CD4-positive, alpha-beta T cell treated with Interleukin-15 for 4 hours (primary cell): ENCODE data around the gene CYP4F12.
A peak's percentile ranks its signal among the peaks of the same experiment; 100 is the strongest.

ENCODE experiments used
- DNase-seq: peaks from one replicate; pipeline ENCODE4 v3.0.0-alpha.2; 2020; ENCODE audit warnings: low spot score

CYP4F12 gene, protein sequence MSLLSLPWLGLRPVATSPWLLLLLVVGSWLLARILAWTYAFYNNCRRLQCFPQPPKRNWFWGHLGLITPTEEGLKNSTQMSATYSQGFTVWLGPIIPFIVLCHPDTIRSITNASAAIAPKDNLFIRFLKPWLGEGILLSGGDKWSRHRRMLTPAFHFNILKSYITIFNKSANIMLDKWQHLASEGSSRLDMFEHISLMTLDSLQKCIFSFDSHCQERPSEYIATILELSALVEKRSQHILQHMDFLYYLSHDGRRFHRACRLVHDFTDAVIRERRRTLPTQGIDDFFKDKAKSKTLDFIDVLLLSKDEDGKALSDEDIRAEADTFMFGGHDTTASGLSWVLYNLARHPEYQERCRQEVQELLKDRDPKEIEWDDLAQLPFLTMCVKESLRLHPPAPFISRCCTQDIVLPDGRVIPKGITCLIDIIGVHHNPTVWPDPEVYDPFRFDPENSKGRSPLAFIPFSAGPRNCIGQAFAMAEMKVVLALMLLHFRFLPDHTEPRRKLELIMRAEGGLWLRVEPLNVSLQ

DNA sequence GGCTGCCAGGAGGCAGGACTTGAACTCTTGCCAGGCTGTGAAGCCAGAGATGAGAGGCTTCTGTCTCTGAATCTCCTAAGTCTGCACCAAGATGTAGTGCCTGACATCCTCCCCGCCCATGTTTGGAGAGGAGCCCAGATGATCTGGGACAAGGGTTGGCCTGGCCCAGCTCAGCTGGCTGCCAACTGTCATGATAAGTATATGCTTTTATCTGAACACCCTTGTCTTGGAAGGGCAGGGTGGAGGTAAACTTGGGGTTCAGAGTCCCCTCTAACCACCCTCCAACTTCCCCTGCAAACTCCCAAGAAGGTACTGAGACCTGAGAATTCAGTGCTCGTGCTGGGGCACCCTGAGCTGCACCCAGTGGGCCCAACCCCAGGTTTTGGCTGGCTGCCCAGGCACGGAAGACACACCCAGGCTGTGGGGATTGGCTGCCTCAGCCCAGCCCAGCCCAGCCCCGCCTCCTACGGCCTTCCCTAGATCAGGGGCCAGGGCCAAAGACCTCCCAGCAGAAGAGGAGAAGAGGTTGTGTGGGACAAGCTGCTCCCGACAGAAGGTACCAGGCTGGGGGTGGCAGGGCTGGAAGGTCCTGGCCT lies at the start of gene CYP4F12:
Gene CYP4F12, plus strand, starts transcription at position 508 of the 596 bp plus-strand sequence. CDS start 443 bp downstream, outside the sequence.
- DNase-seq, result peak; percentile 28

DNA sequence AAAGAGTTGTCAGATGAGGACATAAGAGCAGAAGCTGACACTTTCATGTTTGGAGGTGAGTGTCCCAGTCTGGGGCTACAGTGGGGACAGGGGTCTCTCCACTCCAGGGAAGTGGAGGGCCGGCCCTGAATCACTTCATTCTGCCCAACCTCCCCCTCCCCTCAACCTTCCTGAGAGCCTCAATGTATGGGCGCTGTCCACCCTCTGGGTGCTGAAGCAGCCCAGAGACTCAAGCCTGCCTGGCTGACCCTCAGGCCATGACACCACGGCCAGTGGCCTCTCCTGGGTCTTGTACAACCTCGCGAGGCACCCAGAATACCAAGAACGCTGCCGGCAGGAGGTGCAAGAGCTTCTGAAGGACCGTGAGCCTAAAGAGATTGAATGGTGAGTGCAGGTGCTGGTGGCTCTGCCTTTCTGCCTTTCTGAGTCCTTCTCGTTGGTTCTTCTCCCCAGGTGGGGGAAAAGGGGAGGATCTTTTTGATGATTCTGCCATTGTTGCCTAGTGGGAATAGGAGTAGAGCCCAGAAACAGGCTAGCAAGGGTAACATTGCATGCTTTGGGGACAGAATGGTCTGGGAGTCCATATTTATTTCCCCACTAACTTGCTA lies 49.1 kb upstream of the CYP4F12 start:
- DNase-seq, result no peak

DNA sequence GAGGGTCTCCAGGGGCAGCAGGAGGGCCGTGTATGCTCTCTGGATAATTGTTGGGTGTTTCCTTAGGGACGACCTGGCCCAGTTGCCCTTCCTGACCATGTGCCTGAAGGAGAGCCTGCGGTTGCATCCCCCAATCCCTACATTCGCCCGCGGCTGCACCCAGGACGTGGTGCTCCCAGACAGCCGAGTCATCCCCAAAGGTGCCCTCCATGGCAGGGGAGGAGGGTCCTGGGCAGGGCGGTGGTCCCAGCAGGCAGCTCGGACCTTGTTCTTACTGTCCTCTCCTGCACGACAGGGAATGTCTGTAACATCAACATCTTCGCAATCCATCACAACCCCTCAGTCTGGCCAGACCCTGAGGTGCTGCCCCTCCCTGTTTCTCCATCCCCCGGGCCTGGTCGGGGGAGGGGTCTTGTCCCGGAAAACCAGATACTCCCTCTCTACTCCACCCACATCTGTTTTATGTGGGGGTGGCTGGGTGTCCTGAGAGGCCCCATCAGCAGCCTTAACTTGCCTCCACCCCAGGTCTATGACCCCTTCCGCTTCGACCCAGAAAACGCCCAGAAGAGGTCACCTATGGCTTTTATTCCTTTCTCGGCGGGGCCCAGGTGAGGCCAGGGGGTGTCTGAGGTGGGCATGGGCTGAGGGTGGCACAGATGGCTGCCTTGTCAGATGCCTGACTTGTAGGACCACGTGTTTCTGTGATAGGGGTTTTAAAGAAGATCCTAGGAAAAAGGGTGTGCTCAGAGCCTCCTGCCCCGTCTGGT lies 44.5 kb upstream of the CYP4F12 start:
- DNase-seq, result no peak

DNA sequence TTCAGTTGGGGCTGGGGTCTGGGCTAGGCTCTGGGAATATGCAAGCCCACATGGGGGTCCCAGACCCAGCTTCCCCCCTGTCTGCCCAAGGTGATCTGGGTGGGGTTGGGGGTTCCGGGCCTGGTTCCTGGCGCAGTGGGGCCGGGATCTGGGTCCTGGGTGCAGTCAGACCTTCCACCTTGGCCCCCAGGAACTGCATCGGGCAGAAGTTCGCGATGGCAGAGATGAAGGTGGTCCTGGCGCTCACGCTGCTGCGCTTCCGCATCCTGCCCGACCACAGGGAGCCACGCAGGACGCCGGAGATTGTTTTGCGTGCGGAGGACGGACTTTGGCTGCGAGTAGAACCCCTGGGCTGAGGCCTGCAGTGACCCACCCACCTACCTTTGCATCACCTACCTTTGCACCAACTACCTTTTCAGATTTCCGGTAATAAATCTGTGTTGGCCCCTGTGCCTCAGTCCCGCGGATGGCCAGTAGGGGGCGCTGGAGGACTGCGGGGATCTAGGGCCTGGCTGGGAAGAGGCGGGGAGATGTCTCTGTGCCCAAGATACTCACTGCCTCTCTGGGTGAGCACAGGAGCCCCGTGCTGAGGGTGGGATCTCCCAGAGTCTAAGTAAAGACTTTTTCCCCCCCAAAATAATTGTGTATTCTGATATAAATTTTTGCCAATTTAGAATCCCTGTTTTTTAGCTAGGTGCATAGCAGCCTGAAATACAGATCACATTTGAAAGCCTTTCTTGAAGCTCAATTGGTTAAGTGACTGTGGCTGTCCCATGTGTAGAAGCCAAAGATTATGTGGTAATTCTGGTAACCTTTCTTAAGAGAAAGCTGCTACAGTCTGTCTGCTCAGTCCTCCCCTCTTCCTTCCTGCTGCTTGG lies 43.6 kb upstream of the CYP4F12 start:
- DNase-seq, result peak; percentile 84

DNA sequence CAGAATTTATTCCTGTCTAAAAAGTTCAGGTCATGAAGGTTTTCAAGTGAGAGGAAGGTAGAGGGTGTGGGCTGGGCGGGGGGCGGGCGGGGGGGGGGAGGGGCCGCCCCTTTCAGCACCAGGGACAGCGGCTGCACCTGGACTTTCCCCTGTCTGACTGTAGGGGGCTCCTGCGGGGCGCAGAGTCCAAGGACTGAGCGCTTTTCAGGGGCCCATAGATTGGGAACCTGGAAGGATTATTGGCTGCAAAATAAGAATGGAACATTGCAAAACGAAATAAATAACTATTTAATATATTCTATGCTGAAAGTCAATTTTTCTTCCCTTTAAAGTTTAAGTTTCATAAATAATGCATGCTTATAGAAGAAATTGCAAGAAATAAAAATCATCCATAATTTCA lies 41.1 kb upstream of the CYP4F12 start:
- DNase-seq, result no peak

DNA sequence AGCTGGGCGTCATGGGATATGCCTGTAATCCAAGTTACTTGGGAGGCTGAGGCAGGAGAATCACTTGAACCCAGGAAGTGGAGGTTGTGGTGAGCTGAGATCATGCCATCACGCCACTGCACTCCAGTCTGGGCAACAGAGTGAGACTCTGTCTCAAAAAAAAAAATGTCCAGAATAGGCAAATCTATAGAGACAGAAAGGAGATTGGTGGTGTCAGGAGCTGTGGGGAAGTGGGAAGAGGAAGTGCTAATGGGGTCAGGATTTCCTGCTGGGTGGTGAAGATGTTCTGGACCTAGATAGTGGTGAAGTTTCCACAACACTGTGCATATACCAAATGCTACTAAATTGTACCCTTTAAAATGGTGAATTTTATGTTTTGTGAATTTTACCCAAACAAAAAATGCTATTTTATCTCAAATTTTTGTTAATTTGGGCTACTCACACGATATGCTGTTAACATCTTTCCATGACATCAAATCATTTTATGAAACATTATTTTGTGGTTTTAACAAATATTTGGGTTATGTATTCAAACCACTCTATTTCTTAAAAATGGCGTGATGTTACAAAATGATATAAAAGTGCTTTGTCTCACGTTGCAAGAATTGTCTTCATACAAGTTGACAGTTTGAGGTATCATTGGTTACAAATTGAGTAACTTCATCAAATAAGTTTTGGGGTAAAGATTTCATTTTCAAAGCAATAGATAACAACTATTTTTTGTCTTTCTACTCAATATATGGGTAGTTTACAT lies 39.6 kb upstream of the CYP4F12 start:
- DNase-seq, result no peak

DNA sequence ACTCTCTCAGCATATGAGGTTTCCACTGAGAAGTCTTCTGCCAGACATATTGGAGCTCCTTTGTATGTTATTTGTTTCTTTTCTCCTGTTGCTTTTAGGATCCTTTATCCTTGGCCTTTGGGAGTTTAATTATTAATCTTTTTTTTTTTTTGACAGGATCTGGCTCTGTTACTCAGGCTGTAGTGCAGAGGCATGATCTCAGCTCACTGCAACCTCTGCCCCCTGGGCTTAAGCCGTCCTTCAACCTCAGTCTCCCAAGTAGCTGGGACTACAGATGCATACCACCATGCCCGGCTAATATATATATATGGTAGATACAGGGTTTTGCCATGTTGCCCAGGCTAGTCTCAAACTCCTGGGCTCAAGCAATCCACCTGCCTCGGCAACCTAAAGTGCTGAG lies 38.8 kb upstream of the CYP4F12 start:
- no peak for DNase-seq

DNA sequence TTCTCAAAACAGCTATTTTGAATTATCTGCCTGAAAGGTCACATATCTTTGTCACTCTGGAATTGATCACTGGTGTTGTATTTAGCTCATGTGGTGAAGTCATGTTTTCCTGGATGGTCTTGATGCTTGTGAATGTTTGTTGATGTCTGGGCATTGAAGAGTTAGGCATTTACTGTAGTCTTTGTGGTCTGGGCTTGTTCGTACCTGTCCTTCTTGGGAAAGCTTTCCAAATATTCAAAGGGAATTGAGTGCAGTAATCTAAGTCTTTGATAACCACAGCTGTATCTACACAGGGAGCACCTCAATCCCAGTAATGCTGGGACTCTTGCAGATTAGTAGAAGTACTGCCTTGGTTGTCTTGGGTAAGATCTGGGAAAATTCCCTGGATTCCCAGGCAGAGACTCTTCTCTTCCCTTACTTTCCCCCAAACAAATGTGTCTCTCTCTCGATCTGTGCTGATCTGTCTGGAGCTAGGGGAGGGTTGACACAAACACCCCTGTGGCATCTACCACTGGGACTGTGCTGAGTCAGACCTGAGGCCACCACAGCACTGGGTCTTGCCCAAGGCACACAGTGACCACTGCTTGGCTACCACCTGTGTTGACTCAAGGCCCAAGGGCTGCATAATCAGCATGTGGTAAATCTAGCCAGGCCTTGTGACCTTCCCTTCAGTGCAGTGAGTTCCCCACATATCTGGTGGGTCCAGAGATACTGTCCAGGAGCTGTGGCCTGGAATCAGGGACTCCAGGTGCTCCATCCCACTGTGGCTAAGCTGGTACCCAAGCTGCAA lies 37.7 kb upstream of the CYP4F12 start:
- DNase-seq, result no peak

DNA sequence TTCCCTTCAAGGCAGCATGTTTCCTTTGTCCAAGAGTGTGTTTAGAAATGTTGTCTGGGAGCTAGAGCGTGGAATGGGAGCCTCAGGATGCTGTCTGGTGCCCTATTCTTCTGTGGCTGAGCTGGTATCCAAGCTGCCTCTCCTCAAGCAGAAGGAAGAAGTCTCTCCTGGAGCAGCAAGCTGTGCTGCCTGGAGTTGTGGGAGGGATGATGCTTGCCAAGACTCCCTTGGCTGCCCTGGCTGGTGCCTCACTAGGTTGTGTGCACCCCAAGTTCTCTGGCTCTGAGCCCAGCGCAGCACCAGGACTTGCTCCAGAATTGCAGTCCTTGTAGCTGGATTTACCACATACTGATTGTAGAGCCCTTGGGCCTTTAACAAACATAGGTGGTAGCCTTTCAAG lies 36.9 kb upstream of the CYP4F12 start:
- no peak for DNase-seq

DNA sequence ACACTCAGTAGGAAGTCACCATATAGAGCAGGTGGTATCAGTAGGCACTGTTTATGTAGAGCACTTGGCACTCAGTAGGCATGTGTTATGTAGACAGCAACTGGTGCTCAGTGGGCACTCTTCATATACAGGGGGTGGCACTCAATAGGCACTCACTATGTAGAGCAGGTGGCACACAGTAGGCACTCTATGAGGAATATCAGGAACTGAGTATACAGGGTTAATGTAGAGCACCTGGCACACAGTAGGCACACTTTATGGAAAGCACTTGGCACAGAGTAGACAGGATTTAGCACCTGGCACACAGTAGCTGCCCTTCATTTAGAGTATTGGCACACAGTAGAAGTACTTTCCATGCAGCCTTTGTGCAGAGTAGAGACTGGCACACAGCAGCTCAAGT lies 33.3 kb upstream of the CYP4F12 start:
- DNase-seq, result no peak

DNA sequence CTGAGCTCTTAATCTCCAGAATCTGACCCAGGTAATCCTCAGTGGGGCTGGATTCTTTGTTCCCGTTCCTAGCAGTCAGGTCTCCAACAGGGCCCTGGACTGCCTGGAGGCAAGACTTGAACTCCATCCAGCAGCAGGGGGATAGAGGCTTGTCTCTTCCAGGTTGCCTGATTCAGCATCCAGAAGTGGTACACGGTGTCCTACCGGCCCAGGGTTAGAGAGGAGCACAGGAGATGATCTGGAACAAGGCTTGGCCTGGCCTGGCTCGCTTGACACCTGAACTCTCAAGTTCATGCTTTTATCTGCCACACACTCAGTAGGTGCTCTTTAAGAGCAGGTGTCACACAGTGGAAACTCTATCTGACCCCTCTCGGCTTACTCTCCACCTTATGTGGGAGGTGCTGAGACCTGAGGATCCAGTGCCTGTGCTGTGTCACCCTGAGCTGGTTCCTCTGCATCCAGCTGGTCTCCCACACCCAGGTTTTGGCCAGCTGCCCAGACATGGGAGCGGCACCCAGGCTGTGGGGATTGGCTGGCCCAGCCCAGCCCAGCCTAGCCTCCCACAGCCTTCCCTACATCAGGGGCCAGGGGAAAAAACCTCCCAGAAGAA lies 32.5 kb upstream of the CYP4F12 start, which contains the start of gene CYP4F3:
Gene CYP4F3, plus strand, starts transcription at position 604 of the 610 bp plus-strand sequence. CDS start 519 bp downstream, outside the sequence.
- DNase-seq, result no peak

DNA sequence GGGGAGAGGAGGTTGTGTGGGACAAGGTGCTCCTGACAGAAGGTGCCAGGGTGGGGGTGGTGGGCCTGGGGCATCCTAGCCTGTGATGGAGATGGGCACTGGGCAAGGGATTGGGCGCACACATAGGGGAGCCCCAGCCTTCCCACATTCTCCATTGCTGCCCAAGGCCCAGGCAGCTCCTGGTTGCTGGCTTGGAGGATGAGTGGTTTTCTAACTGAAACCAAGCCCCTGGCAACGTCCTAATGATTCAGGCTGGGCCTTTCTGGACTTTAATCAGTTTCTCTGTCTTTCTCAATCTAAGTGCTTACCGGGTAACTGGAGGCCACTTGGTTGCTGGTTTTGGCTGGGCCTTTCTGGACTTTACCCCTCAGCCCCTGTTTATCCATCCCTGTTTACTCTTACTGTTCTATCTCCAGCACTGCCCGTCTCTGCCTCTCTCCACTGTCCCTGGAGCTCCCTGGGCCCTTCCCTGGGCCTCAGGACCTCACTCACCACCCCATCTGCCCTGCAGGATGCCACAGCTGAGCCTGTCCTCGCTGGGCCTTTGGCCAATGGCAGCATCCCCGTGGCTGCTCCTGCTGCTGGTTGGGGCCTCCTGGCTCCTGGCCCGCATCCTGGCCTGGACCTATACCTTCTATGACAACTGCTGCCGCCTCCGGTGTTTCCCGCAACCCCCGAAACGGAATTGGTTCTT lies 31.8 kb upstream of the CYP4F12 start:
- no peak for DNase-seq

DNA sequence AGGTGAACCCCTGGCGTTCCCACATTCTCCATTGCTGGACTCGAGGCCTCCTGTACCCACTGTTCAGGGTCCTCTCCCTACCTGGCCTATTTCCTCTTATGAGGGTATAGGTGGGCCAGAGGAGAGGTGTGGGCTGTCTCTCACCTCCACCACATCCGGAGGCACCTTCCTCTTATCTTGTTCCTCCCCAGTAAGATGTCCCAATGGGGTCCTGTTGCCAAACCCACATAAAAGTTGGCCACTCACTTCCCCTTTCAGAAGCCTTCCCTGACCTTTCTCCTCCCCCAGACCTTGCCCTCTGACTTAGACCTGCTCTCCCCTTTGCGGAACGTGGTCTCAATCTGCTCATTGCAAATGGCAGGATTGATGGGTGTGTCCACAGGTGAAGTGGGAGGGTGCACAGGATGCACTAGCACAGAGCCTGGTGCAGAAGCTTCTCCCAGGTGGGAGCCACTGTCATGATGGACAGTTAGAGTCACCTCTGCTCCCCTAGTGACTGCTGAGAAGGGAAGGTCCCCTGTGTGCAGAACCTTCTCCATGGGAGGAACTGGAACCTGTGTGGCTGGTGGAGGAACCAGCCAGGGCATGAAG lies 30.9 kb upstream of the CYP4F12 start:
- DNase-seq, result no peak

DNA sequence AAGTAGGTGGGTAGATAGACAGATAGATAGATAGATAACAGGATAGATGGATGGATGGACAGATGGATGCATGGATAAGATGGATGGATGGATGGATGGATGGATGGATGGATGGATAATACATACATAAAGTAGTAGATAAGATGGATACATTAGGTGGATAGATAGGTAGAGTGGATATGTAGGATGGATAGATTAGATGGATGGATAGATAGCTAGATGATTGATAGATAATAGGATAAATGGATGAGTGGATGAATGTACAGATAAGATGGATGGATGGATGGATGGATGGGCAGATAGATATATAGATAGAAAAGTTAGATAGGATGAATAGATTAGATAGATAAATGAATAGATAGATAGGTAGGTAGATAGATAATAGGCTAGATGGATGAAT lies 30.1 kb upstream of the CYP4F12 start:
- DNase-seq, result no peak

DNA sequence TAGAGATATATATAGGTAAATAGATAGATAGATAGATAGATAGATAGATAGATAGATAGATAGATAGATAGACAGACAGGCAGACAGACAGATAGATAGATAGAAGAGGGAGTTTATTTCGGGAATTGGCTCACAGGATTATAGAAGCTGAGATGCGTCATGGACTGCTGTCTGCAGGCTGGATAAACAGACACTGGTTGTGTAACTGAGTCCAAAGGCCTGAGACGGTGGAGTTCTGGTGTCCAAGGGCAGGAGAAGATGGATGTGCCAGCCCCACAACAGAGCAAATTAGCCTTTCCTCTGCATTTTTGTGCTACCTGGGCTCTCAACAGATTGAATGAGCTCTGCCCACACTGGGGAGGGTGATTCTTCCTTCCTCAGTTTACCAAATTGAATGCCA lies 29.5 kb upstream of the CYP4F12 start:
- no peak for DNase-seq

DNA sequence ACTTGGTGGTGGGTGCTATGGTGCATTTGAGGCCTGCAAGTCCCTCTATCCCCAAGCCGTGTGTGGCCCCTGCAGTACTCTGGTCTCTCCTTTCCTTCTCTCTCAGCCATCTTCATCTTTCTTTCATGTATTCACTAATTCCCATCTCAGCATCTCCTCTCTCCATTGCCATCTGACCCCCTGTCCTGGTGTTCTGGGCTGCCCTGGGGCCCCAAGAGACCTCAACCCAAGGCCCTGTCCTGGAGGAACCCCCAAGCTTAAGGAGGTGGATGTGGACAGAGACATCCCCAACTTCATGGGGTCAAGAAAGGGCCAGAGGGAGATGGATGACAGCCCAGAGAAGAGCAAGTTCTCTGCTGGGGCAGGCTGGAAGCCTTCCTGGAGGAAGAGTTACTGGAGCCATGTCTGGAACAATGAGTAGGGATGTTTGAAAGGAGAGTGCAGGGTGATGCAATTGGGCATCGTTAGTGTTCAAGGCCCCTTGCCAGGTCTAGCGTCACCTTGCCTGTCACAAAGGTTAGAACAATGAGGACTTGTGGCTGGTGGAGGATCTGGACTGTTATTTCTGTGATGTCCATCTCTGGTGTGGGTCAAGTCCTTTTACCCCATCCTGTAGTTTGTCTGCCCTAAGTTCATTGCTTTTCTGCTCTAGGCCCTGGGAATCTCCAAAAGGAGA lies 28.7 kb upstream of the CYP4F12 start:
- DNase-seq, result no peak

DNA sequence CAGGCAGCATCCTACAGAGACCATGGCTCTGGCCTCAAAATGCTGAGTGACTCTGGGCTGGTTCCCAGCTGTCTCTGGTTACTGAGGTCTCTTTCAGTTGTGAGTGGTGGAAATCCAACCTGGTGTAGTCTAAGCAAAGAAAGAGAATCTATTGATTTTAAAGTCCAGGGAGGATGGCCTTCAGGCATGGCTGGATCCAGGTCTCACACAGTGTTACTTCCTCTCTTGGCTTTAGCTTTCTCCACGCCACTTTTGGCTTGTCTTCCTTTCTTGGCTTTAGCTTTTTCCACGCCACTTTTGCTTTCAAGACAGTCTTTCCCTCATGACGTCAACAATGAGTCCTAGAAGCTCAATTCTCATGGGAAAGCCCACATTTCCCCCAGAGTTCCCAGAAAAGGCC lies 28.1 kb upstream of the CYP4F12 start:
- DNase-seq, result no peak

DNA sequence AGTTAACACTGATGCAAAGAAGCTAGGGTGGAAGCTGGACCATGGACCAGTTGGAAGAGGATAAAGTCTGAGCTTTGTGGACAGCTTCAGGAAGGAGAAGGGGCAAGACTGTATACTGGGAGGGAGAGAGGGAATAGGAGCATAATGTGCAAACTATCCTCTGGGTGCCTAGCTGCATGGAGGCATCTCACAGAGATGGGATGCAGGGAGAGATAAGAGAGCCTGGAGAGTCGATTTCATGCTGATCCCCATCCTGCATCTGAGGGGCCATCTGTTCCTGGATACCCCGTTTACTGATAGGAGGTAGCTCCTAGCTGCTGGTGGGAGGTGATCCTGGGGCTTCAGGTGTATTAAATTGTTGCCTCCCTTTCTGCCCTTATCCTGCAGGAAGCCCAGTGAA lies 23.4 kb upstream of the CYP4F12 start:
- DNase-seq, result no peak
